Smooth muscle cell (in vitro differentiated cells): Measurements from ENCODE around the gene ITIH1. TPM values are rescaled to one million over a fixed set of nuclear protein-coding genes. Genes with fewer than 3 reads are reported as not detected.

Experiments used
- DNase-seq: peaks from one replicate; lab custom pipeline; 2025; ENCODE audit not compliant: unreplicated experiment; lab: John Stamatoyannopoulos, UW
- H2AFZ ChIP-seq: fragments of 200-600 bp; sonication (generic); 2 replicates; pipeline ENCODE4 v1.6.0; 2016; ENCODE audit warnings: antibody characterized with exemption, low read depth, mild to moderate bottlenecking
- H3F3A ChIP-seq: fragments of 200-600 bp; sonication (generic); 2 replicates; pipeline ENCODE4 v1.6.0; 2017; ENCODE audit warnings: antibody characterized with exemption, low read depth
- H3K27ac ChIP-seq: fragments of 200-600 bp; sonication (generic); 2 replicates; pipeline ENCODE4 v1.5.1; 2016; ENCODE audit warnings: low read depth, mild to moderate bottlenecking
- H3K27me3 ChIP-seq: fragments of 200-600 bp; sonication (generic); 2 replicates; pipeline ENCODE4 v1.6.1; 2016; ENCODE audit warnings: low read depth, mild to moderate bottlenecking
- H3K36me3 ChIP-seq: fragments of 200-600 bp; sonication (generic); 2 replicates; pipeline ENCODE4 v1.5.1; 2016; ENCODE audit warnings: low read depth
- H3K4me1 ChIP-seq: fragments of 200-600 bp; sonication (generic); 2 replicates; pipeline ENCODE4 v1.5.1; 2016; ENCODE audit warnings: low read depth
- H3K4me2 ChIP-seq: fragments of 200-600 bp; sonication (generic); 2 replicates; pipeline ENCODE4 v1.6.0; 2016; ENCODE audit warnings: mild to moderate bottlenecking
- H3K4me3 ChIP-seq: fragments of 200-600 bp; sonication (generic); 2 replicates; pipeline ENCODE4 v1.5.1; 2016; ENCODE audit warnings: mild to moderate bottlenecking
- H3K79me2 ChIP-seq: fragments of 200-600 bp; sonication (generic); 2 replicates; pipeline ENCODE4 v1.6.0; 2016; ENCODE audit warnings: low read depth, mild to moderate bottlenecking
- H3K9ac ChIP-seq: fragments of 200-600 bp; sonication (generic); 2 replicates; pipeline ENCODE4 v1.6.0; 2016; ENCODE audit warnings: low read depth
- H3K9me3 ChIP-seq: fragments of 200-600 bp; sonication (generic); replicated peaks from 2 replicates; pipeline ENCODE4 v1.5.1; 2016; ENCODE audit warnings: low read depth
- H4K20me1 ChIP-seq: fragments of 200-600 bp; sonication (generic); 2 replicates; pipeline ENCODE4 v1.6.0; 2016; ENCODE audit warnings: low read depth
- CTCF ChIP-seq: fragments of 200-600 bp; sonication (generic); IDR thresholded peaks from 2 replicates; pipeline ENCODE4 v1.5.1; 2017; ENCODE audit warnings: borderline replicate concordance, mild to moderate bottlenecking, antibody characterized with exemption; ENCODE audit not compliant: insufficient read depth, poor library complexity, severe bottlenecking
- WGBS: methylation state at CpG from one replicate; pipeline ENCODE4 v1.1.7; 2016; ENCODE audit warnings: low lambda C conversion rate; 5-methylcytosine and 5-hydroxymethylcytosine counted together
- polyA plus RNA-seq: library from polyadenylated mRNA; unstranded; fragments of >200 nt; fragmentation: Nextera tagmentation; extraction: Ambion mirVana; gene quantifications from 2 replicates; pipeline ENCODE4 v1.2.1, GENCODE V29; 2016
- small RNA-seq: library from RNA; depleted of rRNA; stranded (forward); fragments of <200 nt; gene quantifications from one replicate; pipeline ENCODE3, GENCODE V24; 2014
- total RNA-seq: library from RNA; depleted of rRNA; stranded (reverse); fragments of >200 nt; gene quantifications from 2 replicates; pipeline ENCODE4 v1.2.3, GENCODE V29; 2014

The ITIH1 gene
- total and polyA plus RNA-seq, 2 experiments from 2014 or later: not detected

DNA sequence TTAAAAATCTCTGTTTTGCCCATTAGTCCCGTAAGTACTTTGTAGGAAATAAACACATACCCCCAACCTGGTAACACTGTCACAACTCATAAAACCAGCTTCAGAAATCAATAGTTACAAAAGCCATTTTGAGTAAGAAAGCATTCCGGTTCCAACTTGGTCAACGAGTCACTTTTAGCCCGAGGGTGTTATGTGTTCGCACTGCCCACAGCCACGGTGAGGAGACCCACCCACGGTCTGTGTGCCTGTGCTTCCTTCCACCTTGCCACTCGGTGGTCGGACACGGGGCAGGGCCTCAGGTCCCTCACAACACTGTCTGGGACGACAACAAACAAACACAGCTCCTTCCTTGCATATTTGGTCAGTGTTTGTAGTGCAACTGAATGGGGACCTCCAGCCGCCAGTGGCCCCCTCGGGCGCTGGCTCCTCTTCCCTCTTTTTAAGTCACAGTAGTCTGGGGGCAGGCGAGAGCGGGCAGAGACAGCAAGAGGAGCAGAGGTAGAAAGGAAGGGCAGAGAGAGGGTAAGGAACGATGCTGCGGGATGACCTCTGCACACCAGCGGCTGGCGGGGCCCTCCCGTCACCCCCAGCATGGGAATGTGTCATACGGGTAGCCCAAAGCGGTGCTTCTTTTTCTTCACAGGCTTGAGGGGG lies 62.6 kb downstream of the ITIH1 start:
- Histone ChIP-seq H3K9me3 (no peaks in the 10 kb centered on the region), H3F3A (no peaks in the 10 kb centered on the region), H3K27me3 (no peaks in the 10 kb centered on the region), H3K9ac (no peak overlapping the region), H3K4me2 (no peak overlapping the region), H3K36me3 (no peaks in the 10 kb centered on the region), H3K4me1 (no peaks in the 10 kb centered on the region), H2AFZ (no peak overlapping the region), H3K27ac (no peak overlapping the region), H3K79me2 (no peaks in the 10 kb centered on the region), H3K4me3 (no peak overlapping the region), H4K20me1 (no peaks in the 10 kb centered on the region)
- WGBS: 86% methylated on average over 23 of the region's 23 CpGs
- no peak for TF ChIP-seq CTCF
- no peak for DNase-seq

DNA sequence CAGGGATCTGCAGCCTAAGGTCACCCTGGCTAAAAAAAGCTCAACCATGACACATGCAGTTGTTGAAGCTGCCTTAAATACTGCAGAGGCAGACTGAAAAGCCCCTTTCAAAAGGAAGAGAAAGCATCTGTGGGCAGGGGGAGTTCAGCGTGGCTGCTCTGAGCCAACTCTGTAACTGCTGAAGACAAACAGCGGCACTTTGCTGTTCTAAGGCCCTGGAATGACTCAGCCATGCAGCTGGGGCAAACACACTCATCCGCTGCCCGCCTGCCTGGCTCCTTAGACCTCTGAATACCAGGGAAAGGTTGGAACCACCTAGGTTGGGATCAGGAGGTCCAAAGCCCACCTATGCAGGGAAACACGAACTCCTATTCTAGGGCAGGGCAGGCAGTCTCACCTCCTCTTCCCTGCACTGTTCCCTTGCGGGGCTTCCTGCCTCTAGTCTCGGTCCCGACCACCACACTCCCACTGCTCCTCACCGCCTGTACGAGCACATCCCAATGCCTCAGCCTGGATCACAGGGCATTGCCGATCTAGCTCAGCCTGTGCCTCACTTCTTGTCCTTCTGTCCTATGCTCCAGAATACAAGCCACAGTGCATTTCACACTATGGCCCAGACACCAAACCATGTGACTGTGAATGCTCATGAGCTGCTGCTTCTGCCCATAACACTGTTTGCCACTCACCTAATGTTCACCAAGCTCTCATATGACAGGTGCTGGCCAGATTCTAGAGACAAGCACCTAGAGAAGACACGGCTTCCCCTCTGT lies 64.0 kb downstream of the ITIH1 start:
- no peak overlapping the region for H3K4me2 ChIP-seq

More for the DNA sequence above, 64.0 kb downstream of the ITIH1 start:
- no peak for DNase-seq
- 90% methylated on average over 12 of the region's 12 CpGs for WGBS
- Histone ChIP-seq H3K27ac (no peak overlapping the region), H2AFZ (no peak overlapping the region), H3K4me1 (no peaks in the 10 kb centered on the region), H3K36me3 (no peaks in the 10 kb centered on the region), H3K4me3 (no peak overlapping the region), H3K9ac (no peak overlapping the region), H3F3A (no peaks in the 10 kb centered on the region), H3K79me2 (no peaks in the 10 kb centered on the region), H4K20me1 (no peaks in the 10 kb centered on the region), H3K9me3 (no peaks in the 10 kb centered on the region), H3K27me3 (no peaks in the 10 kb centered on the region)
- TF ChIP-seq CTCF: no peak

Small RNAs within 50 kb of the gene (small RNA-seq; reads per million reads assigned to genes)
- gene AC006254.2 (0.16 reads per million), gene MUSTN1 (0.13 reads per million)

Other genes starting within 250 kb of the ITIH1 start
- 156 and 207 TPM in 2 replicates for gene NT5DC2, start 243.7 kb upstream of the ITIH1 start, total RNA-seq
- 229 and 248 TPM in 2 replicates for gene NT5DC2, start 243.7 kb upstream of the ITIH1 start, polyA plus RNA-seq
- gene UQCC5, start 241.0 kb upstream of the ITIH1 start, total RNA-seq: 0.76 and 0.90 TPM in 2 replicates
- gene UQCC5, start 241.0 kb upstream of the ITIH1 start, polyA plus RNA-seq: 33.0 and 40.3 TPM in 2 replicates
- 56.4 and 62.8 TPM in 2 replicates for gene PBRM1, start 91.7 kb upstream of the ITIH1 start, total RNA-seq
- gene PBRM1, start 91.7 kb upstream of the ITIH1 start, polyA plus RNA-seq: 27.6 and 28.9 TPM in 2 replicates
- gene GNL3, start 91.6 kb upstream of the ITIH1 start, total RNA-seq: 131 and 146 TPM in 2 replicates
- 89.4 and 106 TPM in 2 replicates for gene GNL3, start 91.6 kb upstream of the ITIH1 start, polyA plus RNA-seq
- gene GLT8D1, start 71.8 kb upstream of the ITIH1 start, total RNA-seq: 110 and 151 TPM in 2 replicates
- gene GLT8D1, start 71.8 kb upstream of the ITIH1 start, polyA plus RNA-seq: 126 and 133 TPM in 2 replicates
- 301 and 409 TPM in 2 replicates for gene SPCS1, start 71.5 kb upstream of the ITIH1 start, total RNA-seq
- gene SPCS1, start 71.5 kb upstream of the ITIH1 start, polyA plus RNA-seq: 328 and 329 TPM in 2 replicates
- 9.6 and 11.0 TPM in 2 replicates for gene NEK4, start 6.7 kb upstream of the ITIH1 start, total RNA-seq
- gene NEK4, start 6.7 kb upstream of the ITIH1 start, polyA plus RNA-seq: 7.1 and 8.6 TPM in 2 replicates
- gene ITIH3, start 17.2 kb downstream of the ITIH1 start, total RNA-seq: not detected in 2 replicates
- gene ITIH3, start 17.2 kb downstream of the ITIH1 start, polyA plus RNA-seq: 0.35 TPM in 1 of 2 replicates, not detected in the other
- 1.6 and 2.3 TPM in 2 replicates for gene ITIH4, start 53.1 kb downstream of the ITIH1 start, total RNA-seq
- 1.6 and 4.5 TPM in 2 replicates for gene ITIH4, start 53.1 kb downstream of the ITIH1 start, polyA plus RNA-seq
- 2.2 TPM in 1 of 2 replicates, not detected in the other for gene MUSTN1, start 57.4 kb downstream of the ITIH1 start, total RNA-seq
- 0.30 and 0.98 TPM in 2 replicates for gene MUSTN1, start 57.4 kb downstream of the ITIH1 start, polyA plus RNA-seq
- 12.8 and 13.1 TPM in 2 replicates for gene STIMATE, start 119.9 kb downstream of the ITIH1 start, total RNA-seq
- 12.1 and 18.1 TPM in 2 replicates for gene STIMATE, start 119.9 kb downstream of the ITIH1 start, polyA plus RNA-seq